ENCODE measurements around the gene PAGE3. TPM values are rescaled to one million over a fixed set of nuclear protein-coding genes. Genes with fewer than 3 reads are reported as not detected.

Gene PAGE3
- total RNA-seq, 1 experiment from 2014 or later: not detected

- Histone ChIP-seq H3K79me2 (ENCODE audit: insufficient read depth, low read length) (no peaks in the 10 kb centered on the region), H3K4me2 (ENCODE audit: low read length) (no peak overlapping the region), H3K4me3 (replicated peaks in 1 of 2; ENCODE audit: low read depth in 1 of 2, low read length in 2 of 2) (no peak overlapping the region), H4K20me1 (ENCODE audit: insufficient read depth) (no peaks in the 10 kb centered on the region), H3K9ac (ENCODE audit: low read length) (no peak overlapping the region), H3K36me3 (ENCODE audit: control insufficient read depth in 1 of 2, insufficient read depth in 2 of 2, low read length in 2 of 2) (no peaks in the 10 kb centered on the region), H3K9me3 (ENCODE audit: control insufficient read depth in 1 of 2, insufficient read depth in 1 of 2, low read depth in 1 of 2, low read length in 2 of 2) (no peaks in the 10 kb centered on the region), H3K4me1 (ENCODE audit: control insufficient read depth in 1 of 2, insufficient read depth in 2 of 2, low read length in 2 of 2) (no peaks in the 10 kb centered on the region), H3K27ac (ENCODE audit: low read depth, low read length) (no peak overlapping the region), H3K27me3 (ENCODE audit: insufficient read depth, low read length) (peaks cover 3% of the 10 kb centered on the region; the same call in 1 of the 2 replicates), H3K9me2 (ENCODE audit: insufficient read depth) (no peaks in the 10 kb centered on the region), H2AFZ (ENCODE audit: low read depth, low read length, poor library complexity, severe bottlenecking) (no peak overlapping the region)
- CTCF ChIA-PET: no interaction called here
- ATAC-seq (no peak), DNase-seq (ENCODE audit: low read depth, low spot score) (no peak)
- RAD21 ChIA-PET (ENCODE audit: low non-redundant PET in 1 of 2, low total read pairs in 2 of 2, uncharacterized antibody in 2 of 2, unreplicated experiment in 2 of 2): no interaction called here
- POLR2A ChIA-PET: no interaction called here
- intact Hi-C loops (cut with micrococcal nuclease): no loop called here
- BruUV-seq (replicated peaks): no TSS peak
- no peak for TF ChIP-seq FOSL1 (IDR thresholded peaks at IDR 0.05; ENCODE audit: low read depth)
- TF ChIP-seq ATF3 (IDR thresholded peaks at IDR 0.05): no peak
- TF ChIP-seq EZH2 (IDR thresholded peaks at IDR 0.05): no peak
- TF ChIP-seq ZNF274 (IDR thresholded peaks at IDR 0.05; ENCODE audit: low read depth, low read length): no peak
- TF ChIP-seq EGR1 (IDR thresholded peaks at IDR 0.05; ENCODE audit: low read depth): no peak
Measured at GRCh38 chrX:55260806-55261205, 3.9 kb downstream of the PAGE3 start.

DNA sequence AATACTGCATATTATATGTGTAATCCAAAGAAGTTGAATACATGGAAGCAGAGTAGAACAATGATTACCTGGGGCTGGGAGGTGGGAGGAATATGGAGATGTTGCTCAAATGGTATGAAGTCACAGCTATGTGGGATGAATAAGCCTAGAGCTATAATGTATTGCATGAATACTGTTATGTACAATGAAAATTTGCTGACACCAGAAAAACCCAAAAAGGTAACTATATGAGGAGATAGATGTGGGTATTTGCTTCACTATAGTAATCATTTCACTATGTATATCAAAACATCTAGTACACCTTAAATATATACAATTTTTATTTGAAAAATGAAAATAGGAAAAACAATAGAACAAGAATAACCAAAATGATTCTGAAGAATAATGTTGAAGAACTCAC is 11.2 kb downstream of the PAGE3 start:
- intact Hi-C loops (cut with micrococcal nuclease): no loop called here
- BruUV-seq (replicated peaks): no TSS peak
- TF ChIP-seq CEBPB (IDR thresholded peaks at IDR 0.05; ENCODE audit: low read depth): no peak
- TF ChIP-seq JUND (IDR thresholded peaks at IDR 0.05): no peak
- TF ChIP-seq POLR2A (IDR thresholded peaks at IDR 0.05; ENCODE audit: borderline replicate concordance, extremely low read depth, insufficient read depth, insufficient read length): no peak
- TF ChIP-seq, protein P1, sequence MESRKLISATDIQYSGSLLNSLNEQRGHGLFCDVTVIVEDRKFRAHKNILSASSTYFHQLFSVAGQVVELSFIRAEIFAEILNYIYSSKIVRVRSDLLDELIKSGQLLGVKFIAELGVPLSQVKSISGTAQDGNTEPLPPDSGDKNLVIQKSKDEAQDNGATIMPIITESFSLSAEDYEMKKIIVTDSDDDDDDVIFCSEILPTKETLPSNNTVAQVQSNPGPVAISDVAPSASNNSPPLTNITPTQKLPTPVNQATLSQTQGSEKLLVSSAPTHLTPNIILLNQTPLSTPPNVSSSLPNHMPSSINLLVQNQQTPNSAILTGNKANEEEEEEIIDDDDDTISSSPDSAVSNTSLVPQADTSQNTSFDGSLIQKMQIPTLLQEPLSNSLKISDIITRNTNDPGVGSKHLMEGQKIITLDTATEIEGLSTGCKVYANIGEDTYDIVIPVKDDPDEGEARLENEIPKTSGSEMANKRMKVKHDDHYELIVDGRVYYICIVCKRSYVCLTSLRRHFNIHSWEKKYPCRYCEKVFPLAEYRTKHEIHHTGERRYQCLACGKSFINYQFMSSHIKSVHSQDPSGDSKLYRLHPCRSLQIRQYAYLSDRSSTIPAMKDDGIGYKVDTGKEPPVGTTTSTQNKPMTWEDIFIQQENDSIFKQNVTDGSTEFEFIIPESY (IDR thresholded peaks at IDR 0.05; ENCODE audit: extremely low read depth, insufficient replicate concordance, low read length): no peak
- no peak for TF ChIP-seq ATF3 (IDR thresholded peaks at IDR 0.05)
- TF ChIP-seq CBX3 (IDR thresholded peaks at IDR 0.05; ENCODE audit: low read depth): no peak
- no peak for TF ChIP-seq SRF (IDR thresholded peaks at IDR 0.05; ENCODE audit: low read depth)
- TF ChIP-seq YY1 (IDR thresholded peaks at IDR 0.05; ENCODE audit: extremely low read depth, insufficient replicate concordance, low read depth, low read length): no peak
- TF ChIP-seq ELF1 (IDR thresholded peaks at IDR 0.05; ENCODE audit: borderline replicate concordance, low read depth): no peak
- no peak for TF ChIP-seq SP1 (IDR thresholded peaks at IDR 0.05; ENCODE audit: low read depth)
- TF ChIP-seq ZFX (IDR thresholded peaks at IDR 0.05): no peak
- TF ChIP-seq, protein P2, sequence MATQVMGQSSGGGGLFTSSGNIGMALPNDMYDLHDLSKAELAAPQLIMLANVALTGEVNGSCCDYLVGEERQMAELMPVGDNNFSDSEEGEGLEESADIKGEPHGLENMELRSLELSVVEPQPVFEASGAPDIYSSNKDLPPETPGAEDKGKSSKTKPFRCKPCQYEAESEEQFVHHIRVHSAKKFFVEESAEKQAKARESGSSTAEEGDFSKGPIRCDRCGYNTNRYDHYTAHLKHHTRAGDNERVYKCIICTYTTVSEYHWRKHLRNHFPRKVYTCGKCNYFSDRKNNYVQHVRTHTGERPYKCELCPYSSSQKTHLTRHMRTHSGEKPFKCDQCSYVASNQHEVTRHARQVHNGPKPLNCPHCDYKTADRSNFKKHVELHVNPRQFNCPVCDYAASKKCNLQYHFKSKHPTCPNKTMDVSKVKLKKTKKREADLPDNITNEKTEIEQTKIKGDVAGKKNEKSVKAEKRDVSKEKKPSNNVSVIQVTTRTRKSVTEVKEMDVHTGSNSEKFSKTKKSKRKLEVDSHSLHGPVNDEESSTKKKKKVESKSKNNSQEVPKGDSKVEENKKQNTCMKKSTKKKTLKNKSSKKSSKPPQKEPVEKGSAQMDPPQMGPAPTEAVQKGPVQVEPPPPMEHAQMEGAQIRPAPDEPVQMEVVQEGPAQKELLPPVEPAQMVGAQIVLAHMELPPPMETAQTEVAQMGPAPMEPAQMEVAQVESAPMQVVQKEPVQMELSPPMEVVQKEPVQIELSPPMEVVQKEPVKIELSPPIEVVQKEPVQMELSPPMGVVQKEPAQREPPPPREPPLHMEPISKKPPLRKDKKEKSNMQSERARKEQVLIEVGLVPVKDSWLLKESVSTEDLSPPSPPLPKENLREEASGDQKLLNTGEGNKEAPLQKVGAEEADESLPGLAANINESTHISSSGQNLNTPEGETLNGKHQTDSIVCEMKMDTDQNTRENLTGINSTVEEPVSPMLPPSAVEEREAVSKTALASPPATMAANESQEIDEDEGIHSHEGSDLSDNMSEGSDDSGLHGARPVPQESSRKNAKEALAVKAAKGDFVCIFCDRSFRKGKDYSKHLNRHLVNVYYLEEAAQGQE (IDR thresholded peaks at IDR 0.05; ENCODE audit: low read depth): no peak
- TF ChIP-seq EZH2 (IDR thresholded peaks at IDR 0.05): no peak
- TF ChIP-seq RAD21 (IDR thresholded peaks at IDR 0.05; ENCODE audit: low read depth): no peak
- TF ChIP-seq FOSL1 (IDR thresholded peaks at IDR 0.05; ENCODE audit: low read depth): no peak
- TF ChIP-seq ZNF274 (IDR thresholded peaks at IDR 0.05; ENCODE audit: low read depth, low read length): no peak

More for the DNA sequence above, 11.2 kb downstream of the PAGE3 start:
- Histone ChIP-seq H3K4me2 (ENCODE audit: low read length) (no peak overlapping the region), H3K4me3 (replicated peaks in 1 of 2; ENCODE audit: low read depth in 1 of 2, low read length in 2 of 2) (no peak overlapping the region), H3K9ac (ENCODE audit: low read length) (no peak overlapping the region), H3K9me2 (ENCODE audit: insufficient read depth) (no peaks in the 10 kb centered on the region), H4K20me1 (ENCODE audit: insufficient read depth) (no peaks in the 10 kb centered on the region), H3K4me1 (ENCODE audit: control insufficient read depth in 1 of 2, insufficient read depth in 2 of 2, low read length in 2 of 2) (no peaks in the 10 kb centered on the region), H3K27me3 (ENCODE audit: insufficient read depth, low read length) (peaks cover 3% of the 10 kb centered on the region; the same call in 1 of the 2 replicates), H3K9me3 (ENCODE audit: control insufficient read depth in 1 of 2, insufficient read depth in 1 of 2, low read depth in 1 of 2, low read length in 2 of 2) (no peaks in the 10 kb centered on the region), H3K36me3 (ENCODE audit: control insufficient read depth in 1 of 2, insufficient read depth in 2 of 2, low read length in 2 of 2) (no peaks in the 10 kb centered on the region), H2AFZ (ENCODE audit: low read depth, low read length, poor library complexity, severe bottlenecking) (no peak overlapping the region), H3K79me2 (ENCODE audit: insufficient read depth, low read length) (no peaks in the 10 kb centered on the region), H3K27ac (ENCODE audit: low read depth, low read length) (no peak overlapping the region)
- ChIA-PET RAD21 (ENCODE audit: low non-redundant PET in 1 of 2, low total read pairs in 2 of 2, uncharacterized antibody in 2 of 2, unreplicated experiment in 2 of 2) (no interaction called here), POLR2A (no interaction called here), CTCF (no interaction called here)
- no peak for ATAC-seq
- DNase-seq (ENCODE audit: low read depth, low spot score): no peak

Data from HCT116 (cell line).